ENCODE data around the gene MRPL55.

DNA sequence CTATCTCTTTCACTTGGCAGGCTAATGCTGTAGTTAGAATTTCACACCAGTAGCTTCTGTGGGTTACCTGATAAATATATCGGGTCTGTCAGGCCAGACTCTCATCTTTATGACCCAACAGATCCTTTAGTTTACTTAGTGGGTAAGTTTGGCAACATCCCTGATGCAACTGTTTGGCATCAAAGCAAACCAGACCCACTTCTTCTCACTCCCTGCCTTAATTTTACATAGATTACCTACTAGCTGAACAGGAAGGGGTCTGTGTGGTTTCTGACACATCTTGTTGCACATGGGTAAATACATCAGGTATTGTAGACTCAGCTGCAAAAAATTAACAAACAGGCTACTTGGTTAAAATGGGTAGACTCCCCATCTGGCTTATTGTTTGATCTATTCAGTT, 27.8 kb upstream of the MRPL55 start:
- TF ChIP-seq, protein P1, sequence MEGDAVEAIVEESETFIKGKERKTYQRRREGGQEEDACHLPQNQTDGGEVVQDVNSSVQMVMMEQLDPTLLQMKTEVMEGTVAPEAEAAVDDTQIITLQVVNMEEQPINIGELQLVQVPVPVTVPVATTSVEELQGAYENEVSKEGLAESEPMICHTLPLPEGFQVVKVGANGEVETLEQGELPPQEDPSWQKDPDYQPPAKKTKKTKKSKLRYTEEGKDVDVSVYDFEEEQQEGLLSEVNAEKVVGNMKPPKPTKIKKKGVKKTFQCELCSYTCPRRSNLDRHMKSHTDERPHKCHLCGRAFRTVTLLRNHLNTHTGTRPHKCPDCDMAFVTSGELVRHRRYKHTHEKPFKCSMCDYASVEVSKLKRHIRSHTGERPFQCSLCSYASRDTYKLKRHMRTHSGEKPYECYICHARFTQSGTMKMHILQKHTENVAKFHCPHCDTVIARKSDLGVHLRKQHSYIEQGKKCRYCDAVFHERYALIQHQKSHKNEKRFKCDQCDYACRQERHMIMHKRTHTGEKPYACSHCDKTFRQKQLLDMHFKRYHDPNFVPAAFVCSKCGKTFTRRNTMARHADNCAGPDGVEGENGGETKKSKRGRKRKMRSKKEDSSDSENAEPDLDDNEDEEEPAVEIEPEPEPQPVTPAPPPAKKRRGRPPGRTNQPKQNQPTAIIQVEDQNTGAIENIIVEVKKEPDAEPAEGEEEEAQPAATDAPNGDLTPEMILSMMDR (IDR thresholded peaks at IDR 0.05), result no peak
- no peak for TF ChIP-seq POLR2AphosphoS5 (IDR thresholded peaks at IDR 0.05)
- no peak for TF ChIP-seq POLR2A (IDR thresholded peaks at IDR 0.05)

Measured in suprapubic skin (tissue), 4 donors.